Erythroblast (primary cell): Measurements from ENCODE around the gene MOSPD3.
"Not testable (repeated sequence)": the region's sequence is repeated elsewhere in the genome, so short reads cannot be mapped to it uniquely, and the experiment has no call there.

Experiments used
- DNase-seq, 2 experiments: peaks; one replicate each; lab custom pipeline; 2025; lab: John Stamatoyannopoulos, UW
- GATA1 ChIP-seq: IDR thresholded peaks from 2 replicates; pipeline ENCODE4 v1.6.1; 2011; ENCODE audit warnings: low read depth, mild to moderate bottlenecking, control low read depth, low read length, moderate library complexity
- POLR2A ChIP-seq: IDR thresholded peaks from 2 replicates; pipeline ENCODE4 v1.6.1; 2011; ENCODE audit warnings: mild to moderate bottlenecking, low read length

The MOSPD3 gene, protein sequence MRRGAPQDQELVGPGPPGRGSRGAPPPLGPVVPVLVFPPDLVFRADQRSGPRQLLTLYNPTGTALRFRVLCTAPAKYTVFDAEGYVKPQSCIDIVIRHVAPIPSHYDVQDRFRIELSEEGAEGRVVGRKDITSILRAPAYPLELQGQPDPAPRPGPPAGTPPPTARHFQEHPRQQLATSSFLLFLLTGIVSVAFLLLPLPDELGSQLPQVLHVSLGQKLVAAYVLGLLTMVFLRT

DNA sequence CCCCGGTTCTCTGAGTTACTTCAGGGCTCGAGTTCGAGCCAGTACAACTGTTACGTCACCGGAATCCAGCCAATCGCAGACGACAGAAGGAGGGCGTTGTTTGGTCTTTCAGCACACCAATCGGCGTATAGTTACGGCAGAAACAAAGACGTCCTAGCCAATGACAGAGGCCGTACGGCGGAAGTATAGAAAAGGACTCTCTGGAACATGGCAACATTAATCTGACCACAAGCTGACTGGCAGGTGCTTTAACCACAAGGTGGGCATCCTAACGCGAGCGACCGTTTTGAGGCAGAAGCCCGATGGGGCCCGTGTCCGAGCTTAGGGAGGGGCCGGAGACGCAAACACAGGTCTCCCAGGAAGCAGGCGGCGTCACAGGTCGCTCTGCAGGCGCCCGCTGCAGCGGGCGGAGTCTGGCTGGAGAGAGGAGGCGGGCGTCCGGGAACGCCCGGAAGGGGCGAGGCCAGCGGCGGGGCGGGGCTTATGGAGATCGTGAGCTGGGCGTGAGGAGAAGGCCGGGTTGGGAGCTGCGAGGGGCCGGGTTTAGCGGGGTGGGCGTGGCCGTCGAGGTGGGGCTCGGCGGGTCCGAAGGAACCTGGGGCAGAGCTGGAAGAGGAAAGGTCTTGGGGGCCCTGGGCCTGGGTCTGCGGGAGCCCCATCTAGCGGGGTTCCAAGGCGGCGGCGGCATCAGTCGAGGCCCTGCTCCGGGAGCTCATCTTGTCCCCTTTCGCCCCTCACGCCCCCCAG lies at the start of gene MOSPD3:
MOSPD3 (plus strand) TSS at position 558 of the 747 bp plus-strand sequence. CDS start 252 bp downstream, outside the sequence.
- no peak for TF ChIP-seq GATA1
- peak; percentile 93 for TF ChIP-seq POLR2A
- peak; percentile 99 for DNase-seq

DNA sequence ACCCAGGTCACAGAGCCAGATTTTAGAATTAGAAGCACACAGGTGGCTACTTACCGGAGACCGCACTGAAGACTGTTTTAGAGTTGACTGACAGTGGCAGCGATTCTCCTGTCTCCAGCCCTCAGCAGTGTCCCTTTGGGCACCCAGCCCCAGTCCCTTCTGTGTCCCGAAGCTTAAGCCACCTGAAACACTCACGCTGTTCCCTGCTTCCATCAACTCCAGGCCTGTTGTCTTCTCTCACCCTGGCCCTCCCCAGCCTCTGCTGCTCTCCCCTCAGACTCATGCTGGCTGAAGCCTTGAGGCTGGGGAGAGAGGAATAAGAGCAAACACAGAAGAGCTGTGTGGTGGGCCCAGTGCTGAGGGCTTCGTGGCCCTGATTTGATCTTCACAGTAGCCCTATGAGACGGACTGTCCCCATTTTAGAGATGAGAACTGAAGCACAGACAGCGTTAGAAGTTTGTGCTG lies 49.2 kb upstream of the MOSPD3 start:
- DNase-seq = no peak
- TF ChIP-seq GATA1 (no peak), POLR2A (no peak)

DNA sequence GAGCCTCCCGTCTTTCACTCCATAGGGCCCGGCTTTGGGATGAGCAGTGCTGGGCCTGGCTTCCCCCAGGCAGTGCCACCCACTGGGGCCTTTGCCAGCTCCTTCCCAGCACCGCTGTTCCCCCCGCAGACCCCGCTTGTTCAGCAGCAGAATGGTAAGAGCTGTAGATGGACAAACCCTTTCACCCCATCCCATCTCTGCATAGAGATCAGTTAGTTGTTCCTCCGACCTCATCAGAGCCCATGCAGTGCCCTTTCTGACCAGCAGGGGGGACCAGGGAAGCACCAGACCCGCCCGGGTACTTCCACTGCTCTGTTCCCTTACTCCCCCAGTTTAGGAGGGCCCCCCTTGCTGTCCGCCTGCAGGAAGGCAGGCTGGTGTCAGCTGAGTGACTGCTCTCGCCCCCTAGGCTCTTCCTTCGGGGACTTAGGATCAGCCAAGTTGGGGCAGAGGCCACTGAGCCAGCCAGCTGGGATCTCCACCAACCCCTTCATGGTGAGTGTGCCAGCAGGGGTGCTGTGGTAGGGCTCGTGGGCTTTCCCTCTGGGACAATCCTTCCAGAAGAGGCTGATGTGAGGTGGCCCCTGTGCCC lies 48.4 kb upstream of the MOSPD3 start:
- no peak for TF ChIP-seq POLR2A
- no peak for TF ChIP-seq GATA1
- peak; percentile 80 to 88 for DNase-seq

DNA sequence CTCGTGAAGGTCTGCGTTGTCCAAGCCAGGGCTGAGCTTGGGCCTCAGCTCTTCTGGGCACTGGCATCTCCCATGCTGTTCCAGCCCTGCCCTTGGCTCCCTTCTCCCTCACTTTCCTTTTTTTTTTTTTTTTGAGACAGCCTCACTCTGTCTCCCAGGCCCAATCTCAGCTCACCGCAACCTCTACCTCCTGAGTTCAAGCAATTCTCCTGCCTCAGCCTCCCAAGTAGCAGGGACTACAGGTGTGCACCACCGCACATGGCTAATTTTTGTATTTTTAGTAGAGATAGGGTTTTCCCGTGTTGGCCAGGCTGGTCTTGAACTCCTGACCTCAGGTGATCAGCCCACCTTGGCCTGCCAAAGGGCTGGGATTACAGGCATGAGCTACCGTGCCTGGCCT lies 47.9 kb upstream of the MOSPD3 start:
- not testable (repeated sequence) for DNase-seq

DNA sequence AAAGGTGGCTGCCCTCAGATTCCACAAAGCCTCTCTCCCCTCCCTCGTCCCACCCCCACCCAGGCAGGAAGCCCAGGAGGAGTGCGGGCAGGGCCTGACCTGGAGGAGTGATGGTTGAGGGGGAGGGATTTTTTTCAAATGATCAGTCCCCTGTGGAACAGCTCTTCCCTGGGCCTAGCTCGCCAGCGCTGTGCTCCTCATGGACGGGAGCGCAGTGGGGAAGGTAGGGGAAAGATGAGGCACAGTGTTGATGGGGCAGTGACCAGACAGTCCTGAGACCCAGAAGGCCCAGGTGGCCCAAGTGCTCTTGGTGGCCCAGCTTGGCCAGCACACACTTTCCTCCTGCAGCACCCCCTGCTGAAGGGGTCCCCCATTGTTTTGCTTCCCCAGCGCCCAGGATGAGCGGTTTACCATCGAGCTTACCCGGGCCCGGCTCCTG lies 47.2 kb upstream of the MOSPD3 start:
- TF ChIP-seq POLR2A (no peak), GATA1 (no peak)
- DNase-seq = no peak

DNA sequence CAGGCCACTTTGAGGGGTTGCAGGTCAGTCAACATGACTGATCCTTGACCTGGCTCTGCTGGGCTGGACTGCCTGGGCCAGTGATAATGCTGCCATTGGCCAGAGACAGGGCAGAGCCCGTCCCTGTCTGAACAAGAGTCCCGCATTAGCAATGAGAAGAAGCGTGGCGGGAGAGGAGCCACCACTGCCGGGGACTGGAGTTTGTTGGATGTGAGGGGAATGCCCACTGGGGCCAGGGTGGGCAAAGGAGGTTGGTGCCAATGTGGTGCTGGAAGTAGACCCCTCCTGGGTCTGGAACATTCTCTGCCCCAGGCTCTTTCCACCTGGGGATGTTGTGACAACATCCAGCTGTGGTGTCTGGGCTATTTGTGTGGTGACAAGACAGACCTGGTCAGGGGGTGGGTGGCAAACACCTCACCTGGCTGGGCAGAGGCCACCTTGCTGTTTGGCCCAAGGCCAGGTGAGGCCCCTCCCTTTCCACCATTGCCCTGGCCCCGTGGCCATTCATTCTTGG lies 46.3 kb upstream of the MOSPD3 start:
- no peak for DNase-seq
- no peak for TF ChIP-seq POLR2A
- TF ChIP-seq GATA1 = no peak

DNA sequence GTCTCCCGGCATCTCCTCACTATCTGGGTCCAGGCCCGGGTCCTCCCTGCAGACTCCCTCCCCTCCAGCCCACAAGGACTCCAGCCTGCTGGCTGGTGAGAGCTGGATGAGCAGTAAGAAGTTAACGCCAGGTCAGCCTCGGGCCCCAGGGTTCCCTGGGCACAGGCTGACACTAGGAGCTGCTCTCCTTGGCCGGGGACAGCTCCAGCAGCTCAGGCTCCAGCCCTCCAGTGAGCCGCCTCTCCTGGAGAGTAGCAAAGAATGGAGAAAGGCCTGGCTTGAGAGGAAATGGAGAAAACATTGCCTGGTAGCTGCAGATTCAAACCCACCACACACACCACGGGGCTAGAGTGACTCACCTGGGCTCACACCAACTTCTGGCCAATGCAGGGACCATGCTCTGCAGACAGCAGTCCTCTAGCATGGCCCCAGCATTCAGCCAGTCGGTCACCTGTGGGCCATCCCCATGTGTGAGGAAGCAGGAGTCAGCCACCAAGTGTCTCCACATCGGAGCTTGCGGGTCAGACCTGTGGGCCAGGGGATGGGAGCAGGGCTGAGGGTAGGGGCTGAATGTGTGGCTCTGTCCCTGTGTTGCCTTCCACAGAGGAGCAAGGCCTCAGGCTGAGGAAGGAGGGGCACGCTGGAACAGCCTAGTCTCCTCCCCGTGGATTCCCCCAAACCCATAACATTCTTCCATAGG lies 45.2 kb upstream of the MOSPD3 start:
- no peak for DNase-seq

DNA sequence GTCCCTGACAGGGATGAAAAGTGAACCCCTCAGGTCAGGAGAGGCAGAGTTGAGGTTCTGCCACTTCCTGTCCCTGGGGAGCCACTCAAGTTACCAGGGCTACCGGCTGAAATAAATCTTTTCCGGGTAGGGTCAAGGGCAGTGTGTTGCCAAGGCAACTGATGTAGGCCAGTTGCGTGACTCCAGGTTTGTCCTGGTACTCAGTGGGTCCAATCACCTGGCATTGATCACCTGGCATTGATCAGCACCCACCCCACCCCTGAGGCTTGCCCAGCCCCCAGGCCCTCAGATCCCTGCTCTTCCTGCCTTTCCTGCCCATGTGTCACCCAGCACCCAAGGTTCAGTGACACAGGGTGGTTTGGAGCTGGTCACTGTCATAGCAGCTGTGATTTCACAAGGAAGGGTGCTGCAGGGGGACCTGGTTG lies 44.6 kb upstream of the MOSPD3 start:
- DNase-seq = no peak

More for the DNA sequence above, 45.2 kb upstream of the MOSPD3 start:
- TF ChIP-seq GATA1 (no peak), POLR2A (no peak)

DNA sequence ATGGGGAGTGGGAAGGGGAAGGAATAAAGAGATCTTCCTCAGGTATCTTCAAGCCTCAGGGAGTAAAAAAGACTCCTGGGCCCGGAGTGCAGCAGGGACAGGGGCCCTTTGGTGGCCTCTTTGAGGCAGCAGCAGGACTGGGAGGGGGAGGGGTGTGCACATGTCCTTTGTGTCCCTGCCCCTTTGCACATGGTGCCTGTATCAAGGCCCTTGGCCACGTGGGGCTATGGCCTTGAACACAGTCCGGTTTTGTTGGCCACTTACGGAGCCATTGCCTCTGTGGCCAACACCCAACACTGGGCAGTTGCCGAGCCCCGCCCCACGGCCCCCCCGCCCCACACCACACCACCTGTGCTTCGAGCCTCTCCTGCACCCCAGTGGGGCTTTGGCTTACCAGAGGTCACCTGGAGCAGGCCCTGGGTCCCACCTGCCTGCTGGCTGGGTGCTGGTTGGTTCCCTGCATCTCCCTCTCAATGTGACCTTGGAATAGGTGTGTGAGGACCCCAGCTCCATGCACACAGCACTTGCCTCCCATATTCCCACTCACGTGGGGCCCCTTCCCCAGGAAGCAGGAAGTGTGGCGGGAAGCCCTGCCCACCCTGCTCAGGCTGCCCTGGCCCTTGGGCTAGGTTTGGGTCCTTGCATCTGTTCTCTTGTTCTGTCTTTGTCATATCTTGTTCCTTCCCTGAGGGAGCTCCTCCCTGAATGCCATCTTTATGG lies 44.0 kb upstream of the MOSPD3 start:
- no peak for DNase-seq
- TF ChIP-seq POLR2A (no peak), GATA1 (no peak)

More for the DNA sequence above, 44.6 kb upstream of the MOSPD3 start:
- TF ChIP-seq GATA1 = no peak
- no peak for TF ChIP-seq POLR2A

DNA sequence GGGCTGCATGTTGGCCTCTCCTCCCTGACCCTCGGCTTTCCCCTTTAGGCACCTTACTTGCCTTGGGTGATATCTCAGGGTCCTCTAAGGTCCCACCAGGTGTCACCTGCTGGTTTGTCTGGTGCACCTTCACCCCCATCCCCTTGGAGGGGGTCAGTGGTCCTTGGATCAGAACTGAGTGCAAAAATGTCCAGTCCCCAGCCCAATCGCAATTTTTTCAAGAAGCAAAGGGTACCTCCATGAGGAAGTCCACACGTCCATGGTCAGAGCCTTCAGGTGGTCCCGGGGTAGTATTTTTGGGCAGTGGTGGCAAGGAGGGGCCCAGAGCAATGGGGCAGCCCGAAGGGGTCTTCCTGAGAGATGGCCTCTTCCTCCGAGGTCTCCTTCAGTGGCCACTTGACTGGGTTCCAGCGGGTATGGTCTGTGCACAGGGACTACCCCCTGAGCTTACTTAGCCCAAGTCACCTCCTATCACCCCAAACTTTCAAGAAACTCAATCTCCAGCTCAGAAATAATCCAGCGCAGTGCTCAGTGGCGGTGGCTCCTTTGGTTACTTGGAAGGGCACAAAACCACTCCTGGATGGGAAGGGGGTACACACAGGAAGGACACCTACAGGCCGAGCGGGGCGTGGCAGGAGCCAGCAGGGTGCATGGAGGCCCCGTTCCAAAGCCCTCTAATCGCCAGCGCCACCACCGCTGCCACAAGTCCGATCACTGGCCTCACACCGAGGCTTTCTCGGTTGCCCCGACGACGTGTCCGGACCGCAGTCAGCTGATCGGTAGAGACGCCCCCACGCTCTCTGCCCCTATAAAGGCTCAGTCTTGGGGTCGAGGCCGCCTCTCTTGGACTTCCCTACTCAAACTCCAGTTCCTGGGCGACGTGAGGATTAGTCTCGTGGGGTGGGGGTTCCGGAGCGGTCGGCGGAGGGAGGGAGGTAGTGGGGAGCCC lies 43.2 kb upstream of the MOSPD3 start:
- TF ChIP-seq GATA1 (no peak), POLR2A (peak; percentile 46)
- DNase-seq = peak; percentile 79 to 87

DNA sequence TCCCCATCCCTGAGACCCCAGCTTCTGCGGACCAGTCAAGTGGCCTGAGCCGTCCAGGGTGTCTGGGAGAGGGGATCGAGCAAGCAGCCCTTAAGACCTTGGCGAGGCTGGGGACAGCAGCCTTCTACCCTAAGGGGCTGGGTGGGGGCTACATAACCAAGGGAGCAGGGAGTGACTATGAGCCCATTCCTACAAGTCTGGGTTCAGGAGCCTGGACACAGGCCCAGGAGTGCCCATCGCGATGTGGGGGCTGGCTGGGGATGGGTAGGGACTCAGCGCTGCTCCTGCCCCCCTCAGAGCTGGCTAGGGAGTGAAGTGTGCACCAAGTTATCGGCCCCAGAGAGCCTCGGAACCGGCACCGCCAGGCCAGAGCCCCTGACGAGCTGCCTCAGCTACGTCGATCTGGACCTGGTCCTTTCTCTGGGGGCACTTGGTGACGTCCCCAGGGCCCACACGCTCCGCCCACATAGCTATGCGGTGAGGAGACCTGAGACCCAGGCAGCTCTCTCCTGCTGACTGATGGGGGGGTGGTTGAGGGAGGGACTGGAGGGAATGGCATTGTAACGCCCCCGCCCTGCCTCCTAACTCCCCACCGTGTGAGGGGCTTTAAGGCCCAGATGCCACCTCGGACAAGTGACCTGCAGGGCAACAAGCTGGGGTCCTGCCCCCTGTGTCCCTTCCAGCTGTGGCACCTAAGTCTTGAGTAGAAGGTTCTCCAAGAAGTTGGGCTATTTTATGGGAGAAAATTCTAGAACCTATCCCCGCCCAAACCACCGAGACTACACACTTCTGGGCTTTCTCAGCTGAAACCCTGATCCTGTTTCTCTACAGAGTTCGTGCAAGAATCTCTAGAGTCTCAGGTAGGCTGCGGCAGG lies 41.1 kb upstream of the MOSPD3 start:
- no peak for TF ChIP-seq GATA1
- TF ChIP-seq POLR2A = no peak
- DNase-seq = no peak

DNA sequence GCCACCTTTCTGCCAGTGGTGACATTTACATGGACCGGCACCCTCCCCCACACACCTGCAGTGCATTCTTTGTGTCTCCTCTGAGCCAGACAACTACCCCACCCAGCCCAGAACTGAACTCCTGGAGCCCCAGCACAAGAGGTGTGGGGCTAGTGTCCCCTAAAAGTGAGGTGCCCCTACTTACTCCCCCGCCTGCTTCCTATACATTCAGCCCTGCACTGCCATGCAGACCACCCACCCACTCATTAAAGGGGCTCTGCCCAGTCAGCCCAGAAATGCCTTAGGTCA lies 40.6 kb upstream of the MOSPD3 start:
- TF ChIP-seq GATA1 = no peak
- TF ChIP-seq POLR2A = no peak

More for the DNA sequence above, 40.6 kb upstream of the MOSPD3 start:
- no peak for DNase-seq
